HepG2 (cell line): ENCODE data around the gene ZNF117. TPM values are rescaled to one million over a fixed set of nuclear protein-coding genes. Genes with fewer than 3 reads are reported as not detected.

Source experiments
- ERF ChIP-seq: IDR thresholded peaks from 2 replicates; pipeline ENCODE4 v1.6.1; 2018; ENCODE audit warnings: missing biosample characterization, missing genetic modification reagents
- FOXO1 ChIP-seq: sonication (generic); formaldehyde crosslinking; IDR thresholded peaks from 2 replicates; pipeline ENCODE4 v1.4.0; 2020; ENCODE audit warnings: missing genetic modification reagents
- MIER2 ChIP-seq: IDR thresholded peaks from 2 replicates; pipeline ENCODE4 v1.6.1; 2016; ENCODE audit warnings: missing biosample characterization, missing genetic modification reagents
- MYC ChIP-seq: sonication (generic); formaldehyde crosslinking; IDR thresholded peaks from 2 replicates; pipeline ENCODE4 v1.9.0; 2021; ENCODE audit warnings: missing genetic modification reagents, borderline replicate concordance
- PTBP1 ChIP-seq: fragments of 200-400 bp; formaldehyde crosslinking; IDR thresholded peaks from 2 replicates; pipeline ENCODE4 v1.6.1; 2018; ENCODE audit warnings: low read length, low read depth; ENCODE audit not compliant: poor library complexity, severe bottlenecking
- SIX4 ChIP-seq: sonication (generic); formaldehyde crosslinking; IDR thresholded peaks from 2 replicates; pipeline ENCODE4 v1.4.0; 2020; ENCODE audit warnings: missing genetic modification reagents
- SPEN ChIP-seq: sonication (generic); formaldehyde crosslinking; IDR thresholded peaks from 2 replicates; pipeline ENCODE4 v1.5.1; 2020; ENCODE audit warnings: low read depth, mild to moderate bottlenecking, missing genetic modification reagents
- TBX2 ChIP-seq: sonication (generic); formaldehyde crosslinking; IDR thresholded peaks from 2 replicates; pipeline ENCODE4 v1.5.0; 2020; ENCODE audit warnings: missing genetic modification reagents, mild to moderate bottlenecking, borderline replicate concordance
- YEATS2 ChIP-seq: sonication (generic); formaldehyde crosslinking; IDR thresholded peaks from 2 replicates; pipeline ENCODE4 v1.4.0; 2020; ENCODE audit warnings: missing genetic modification reagents, borderline replicate concordance
- ZBTB7B ChIP-seq: sonication (generic); formaldehyde crosslinking; IDR thresholded peaks from 2 replicates; pipeline ENCODE4 v1.4.0; 2020; ENCODE audit warnings: missing genetic modification reagents
- ZNF24 ChIP-seq: fragments of 450-650 bp; IDR thresholded peaks from 2 replicates; pipeline ENCODE4 v1.6.1; 2017; ENCODE audit warnings: antibody characterized with exemption, mild to moderate bottlenecking
- ZNF446 ChIP-seq: sonication (generic); formaldehyde crosslinking; IDR thresholded peaks from 2 replicates; pipeline ENCODE4 v1.5.0; 2020; ENCODE audit warnings: mild to moderate bottlenecking, missing genetic modification reagents
- ZNF614 ChIP-seq: IDR thresholded peaks from 2 replicates; pipeline ENCODE4 v1.6.1; 2018; ENCODE audit warnings: missing biosample characterization, missing genetic modification reagents, inconsistent platforms, borderline replicate concordance
- ZNF878 ChIP-seq: sonication (generic); formaldehyde crosslinking; IDR thresholded peaks from 2 replicates; pipeline ENCODE4 v1.8.1; 2023; ENCODE audit warnings: mild to moderate bottlenecking, missing genetic modification reagents, moderate library complexity
- polyA plus RNA-seq, 8 experiments: library from polyadenylated mRNA; depleted of rRNA in 3 of 8; stranded (reverse) in 7 of 8; unstranded in 1 of 8; fragments of >200 nt; fragmentation: Illumina TruSeq in 4 of 8; extraction: Trizol in 4 of 8; gene quantifications; 2 replicates each; pipeline versions ENCODE4 v1.2.1 to v1.2.3, GENCODE V29; 2011 to 2016; ENCODE audit warnings: low read depth in 4 of 8, missing spikeins in 1 of 8, mixed read lengths in 1 of 8; ENCODE audit not compliant: insufficient read depth in 1 of 8
- total RNA-seq, 5 experiments: library from RNA; depleted of rRNA; stranded (reverse); fragments of >200 nt; fragmentation: Illumina TruSeq; extraction: Trizol; gene quantifications; 2 replicates each; pipeline ENCODE4 v1.2.3, GENCODE V29; 2016; ENCODE audit warnings: low read depth in 1 of 5
- TF ChIP-seq, protein P1 (sequence below): sonication (generic); formaldehyde crosslinking; conservative IDR thresholded peaks from 2 replicates; pipeline ENCODE4 v1.4.0; 2020; ENCODE audit warnings: missing genetic modification reagents
- TF ChIP-seq, protein P2 (sequence below): sonication (generic); formaldehyde crosslinking; IDR thresholded peaks from 2 replicates; pipeline ENCODE4 v1.8.1; 2023; ENCODE audit warnings: mild to moderate bottlenecking, missing genetic modification reagents, borderline replicate concordance
- TF ChIP-seq, protein P3 (sequence below): sonication (generic); formaldehyde crosslinking; IDR thresholded peaks from 2 replicates; pipeline ENCODE4 v1.4.0; 2020; ENCODE audit warnings: missing genetic modification reagents, borderline replicate concordance
- TF ChIP-seq, protein P4 (sequence below): sonication (generic); formaldehyde crosslinking; IDR thresholded peaks from 2 replicates; pipeline ENCODE4 v1.8.1; 2023; ENCODE audit warnings: mild to moderate bottlenecking, missing genetic modification reagents
- TF ChIP-seq, protein P5 (sequence below): sonication (generic); formaldehyde crosslinking; IDR thresholded peaks from 2 replicates; pipeline ENCODE4 v1.9.0; 2021; ENCODE audit warnings: missing genetic modification reagents, borderline replicate concordance

ZNF117 gene
- total and polyA plus RNA-seq, 2 of the 13 experiments (the other 11 are each of a cell fraction or from before 2014, with no cell fraction given), result 6.6 to 20.0 TPM

DNA sequence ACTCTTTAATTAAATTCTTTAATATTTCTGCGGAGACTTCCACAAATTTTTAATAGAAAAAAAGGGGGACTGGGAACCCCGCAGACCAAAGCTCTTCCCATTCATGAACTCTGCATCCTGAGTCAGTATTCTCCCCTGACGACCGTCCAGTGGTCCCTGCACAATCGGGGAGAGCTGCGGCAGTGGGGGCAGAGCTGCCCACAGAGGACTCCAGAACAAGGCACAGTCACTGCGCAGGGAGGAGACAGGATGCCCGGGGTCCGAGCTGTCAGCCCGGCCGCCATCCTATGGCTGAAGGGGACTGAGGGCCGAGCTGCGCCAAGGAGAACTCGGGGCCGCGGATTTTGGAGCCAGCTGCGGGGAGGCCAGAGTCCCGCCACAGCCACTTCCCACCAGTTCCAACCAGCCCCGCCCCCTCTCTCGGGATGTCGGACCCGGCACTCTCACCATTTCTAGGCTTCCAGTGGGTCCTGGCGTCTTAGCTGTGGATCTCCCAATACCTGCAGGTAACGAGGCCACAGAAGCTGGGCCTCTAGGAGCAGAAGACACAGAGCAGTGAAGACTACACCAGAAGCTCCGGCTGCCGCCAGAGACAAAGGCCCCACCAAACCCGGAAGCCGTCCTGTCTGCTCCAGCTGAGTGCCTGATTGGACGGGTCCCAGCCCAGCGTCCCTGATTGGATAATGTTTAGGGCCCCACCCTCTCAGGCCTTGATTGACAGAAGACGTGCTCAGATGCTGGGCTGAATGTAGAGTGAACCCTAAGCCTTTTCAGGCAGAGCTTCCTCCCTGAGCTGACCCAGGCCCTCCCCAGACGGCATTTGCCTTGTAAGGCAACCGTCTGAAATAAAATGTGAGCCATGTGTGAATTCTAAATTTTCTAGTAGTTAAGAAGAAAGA lies 15.5 kb upstream of the ZNF117 start, which contains the start of gene ERV3-1 (continued):
- TF ChIP-seq, protein P1, sequence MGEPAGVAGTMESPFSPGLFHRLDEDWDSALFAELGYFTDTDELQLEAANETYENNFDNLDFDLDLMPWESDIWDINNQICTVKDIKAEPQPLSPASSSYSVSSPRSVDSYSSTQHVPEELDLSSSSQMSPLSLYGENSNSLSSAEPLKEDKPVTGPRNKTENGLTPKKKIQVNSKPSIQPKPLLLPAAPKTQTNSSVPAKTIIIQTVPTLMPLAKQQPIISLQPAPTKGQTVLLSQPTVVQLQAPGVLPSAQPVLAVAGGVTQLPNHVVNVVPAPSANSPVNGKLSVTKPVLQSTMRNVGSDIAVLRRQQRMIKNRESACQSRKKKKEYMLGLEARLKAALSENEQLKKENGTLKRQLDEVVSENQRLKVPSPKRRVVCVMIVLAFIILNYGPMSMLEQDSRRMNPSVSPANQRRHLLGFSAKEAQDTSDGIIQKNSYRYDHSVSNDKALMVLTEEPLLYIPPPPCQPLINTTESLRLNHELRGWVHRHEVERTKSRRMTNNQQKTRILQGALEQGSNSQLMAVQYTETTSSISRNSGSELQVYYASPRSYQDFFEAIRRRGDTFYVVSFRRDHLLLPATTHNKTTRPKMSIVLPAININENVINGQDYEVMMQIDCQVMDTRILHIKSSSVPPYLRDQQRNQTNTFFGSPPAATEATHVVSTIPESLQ (CRISPR knock-in tag), result no peak
- TF ChIP-seq SIX4 (CRISPR knock-in tag) (no peak), PTBP1 (no peak), ERF (CRISPR knock-in tag) (no peak), MIER2 (CRISPR knock-in tag) (no peak; the same call in 1 of the 2 replicates), ZNF614 (CRISPR knock-in tag) (no peak), ZNF24 (no peak), MYC (CRISPR knock-in tag) (peak; percentile 30; the same call in 1 of the 2 replicates), FOXO1 (CRISPR knock-in tag) (no peak), TBX2 (CRISPR knock-in tag) (peak; percentile 83), ZBTB7B (no peak), ZNF878 (CRISPR knock-in tag) (peak; percentile 79; the same call in 1 of the 2 replicates), SPEN (CRISPR knock-in tag) (peak; percentile 55; the same call in 1 of the 2 replicates), YEATS2 (CRISPR knock-in tag) (0 out of 2 replicates have a peak, but pooled peaks have one; percentile 39), ZNF446 (CRISPR knock-in tag) (no peak)
- TF ChIP-seq, protein P2, sequence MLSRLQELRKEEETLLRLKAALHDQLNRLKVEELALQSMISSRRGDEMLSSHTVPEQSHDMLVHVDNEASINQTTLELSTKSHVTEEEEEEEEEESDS (CRISPR knock-in tag), result no peak
- TF ChIP-seq, protein P3, sequence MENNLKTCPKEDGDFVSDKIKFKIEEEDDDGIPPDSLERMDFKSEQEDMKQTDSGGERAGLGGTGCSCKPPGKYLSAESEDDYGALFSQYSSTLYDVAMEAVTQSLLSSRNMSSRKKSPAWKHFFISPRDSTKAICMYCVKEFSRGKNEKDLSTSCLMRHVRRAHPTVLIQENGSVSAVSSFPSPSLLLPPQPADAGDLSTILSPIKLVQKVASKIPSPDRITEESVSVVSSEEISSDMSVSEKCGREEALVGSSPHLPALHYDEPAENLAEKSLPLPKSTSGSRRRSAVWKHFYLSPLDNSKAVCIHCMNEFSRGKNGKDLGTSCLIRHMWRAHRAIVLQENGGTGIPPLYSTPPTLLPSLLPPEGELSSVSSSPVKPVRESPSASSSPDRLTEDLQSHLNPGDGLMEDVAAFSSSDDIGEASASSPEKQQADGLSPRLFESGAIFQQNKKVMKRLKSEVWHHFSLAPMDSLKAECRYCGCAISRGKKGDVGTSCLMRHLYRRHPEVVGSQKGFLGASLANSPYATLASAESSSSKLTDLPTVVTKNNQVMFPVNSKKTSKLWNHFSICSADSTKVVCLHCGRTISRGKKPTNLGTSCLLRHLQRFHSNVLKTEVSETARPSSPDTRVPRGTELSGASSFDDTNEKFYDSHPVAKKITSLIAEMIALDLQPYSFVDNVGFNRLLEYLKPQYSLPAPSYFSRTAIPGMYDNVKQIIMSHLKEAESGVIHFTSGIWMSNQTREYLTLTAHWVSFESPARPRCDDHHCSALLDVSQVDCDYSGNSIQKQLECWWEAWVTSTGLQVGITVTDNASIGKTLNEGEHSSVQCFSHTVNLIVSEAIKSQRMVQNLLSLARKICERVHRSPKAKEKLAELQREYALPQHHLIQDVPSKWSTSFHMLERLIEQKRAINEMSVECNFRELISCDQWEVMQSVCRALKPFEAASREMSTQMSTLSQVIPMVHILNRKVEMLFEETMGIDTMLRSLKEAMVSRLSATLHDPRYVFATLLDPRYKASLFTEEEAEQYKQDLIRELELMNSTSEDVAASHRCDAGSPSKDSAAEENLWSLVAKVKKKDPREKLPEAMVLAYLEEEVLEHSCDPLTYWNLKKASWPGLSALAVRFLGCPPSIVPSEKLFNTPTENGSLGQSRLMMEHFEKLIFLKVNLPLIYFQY (CRISPR knock-in tag), result no peak
- TF ChIP-seq, protein P4, sequence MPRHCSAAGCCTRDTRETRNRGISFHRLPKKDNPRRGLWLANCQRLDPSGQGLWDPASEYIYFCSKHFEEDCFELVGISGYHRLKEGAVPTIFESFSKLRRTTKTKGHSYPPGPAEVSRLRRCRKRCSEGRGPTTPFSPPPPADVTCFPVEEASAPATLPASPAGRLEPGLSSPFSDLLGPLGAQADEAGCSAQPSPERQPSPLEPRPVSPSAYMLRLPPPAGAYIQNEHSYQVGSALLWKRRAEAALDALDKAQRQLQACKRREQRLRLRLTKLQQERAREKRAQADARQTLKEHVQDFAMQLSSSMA, result no peak
- TF ChIP-seq, protein P5, sequence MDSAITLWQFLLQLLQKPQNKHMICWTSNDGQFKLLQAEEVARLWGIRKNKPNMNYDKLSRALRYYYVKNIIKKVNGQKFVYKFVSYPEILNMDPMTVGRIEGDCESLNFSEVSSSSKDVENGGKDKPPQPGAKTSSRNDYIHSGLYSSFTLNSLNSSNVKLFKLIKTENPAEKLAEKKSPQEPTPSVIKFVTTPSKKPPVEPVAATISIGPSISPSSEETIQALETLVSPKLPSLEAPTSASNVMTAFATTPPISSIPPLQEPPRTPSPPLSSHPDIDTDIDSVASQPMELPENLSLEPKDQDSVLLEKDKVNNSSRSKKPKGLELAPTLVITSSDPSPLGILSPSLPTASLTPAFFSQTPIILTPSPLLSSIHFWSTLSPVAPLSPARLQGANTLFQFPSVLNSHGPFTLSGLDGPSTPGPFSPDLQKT (CRISPR knock-in tag), result no peak
